Mesothelial cell of epicardium (in vitro differentiated cells): ENCODE results near the gene SMC3. TPM values are rescaled to one million over a fixed set of nuclear protein-coding genes. Genes with fewer than 3 reads are reported as not detected.

Source experiments
- DNase-seq, 2 experiments: peaks; one replicate each; pipeline ENCODE4 v3.0.0; 2021; ENCODE audit warnings: low spot score in 2 of 2; ENCODE audit not compliant: unreplicated experiment in 2 of 2
- H3K27ac Mint-ChIP-seq: 2 replicates; pipeline ENCODE4 v1.8.0; 2021; ENCODE audit warnings: mixed read lengths
- H3K27me3 Mint-ChIP-seq: 2 replicates; pipeline ENCODE4 v1.8.0; 2021; ENCODE audit warnings: low read depth, mixed read lengths
- H3K36me3 Mint-ChIP-seq: 2 replicates; pipeline ENCODE4 v1.8.0; 2021; ENCODE audit warnings: mixed read lengths
- H3K4me1 Mint-ChIP-seq: 2 replicates; pipeline ENCODE4 v1.8.0; 2021; ENCODE audit warnings: mixed read lengths
- H3K4me3 Mint-ChIP-seq: 2 replicates; pipeline ENCODE4 v1.8.0; 2021; ENCODE audit warnings: mild to moderate bottlenecking, moderate library complexity, mixed read lengths
- H3K9me3 Mint-ChIP-seq: 2 replicates; pipeline ENCODE4 v1.8.0; 2021; ENCODE audit warnings: mixed read lengths
- CTCF ChIP-seq: fragments of 200-600 bp; sonication (generic); IDR thresholded peaks from one replicate; pipeline ENCODE4 v1.5.0; 2021; ENCODE audit warnings: antibody characterized with exemption; ENCODE audit not compliant: unreplicated experiment
- total RNA-seq: library from RNA; stranded (reverse); gene quantifications from 3 replicates; pipeline ENCODE4 v1.2.1, GENCODE V29; 2021

The SMC3 gene
- total RNA-seq, 1 donor from 2014 or later, result 47.2 TPM

GRCh38 chr10:110631934-110632333 is 64.4 kb downstream of the SMC3 start:
- Mint-ChIP-seq H3K27ac (no peak overlapping the region), H3K4me1 (peaks cover 32% of the 10 kb centered on the region), H3K4me3 (no peak overlapping the region), H3K27me3 (no peaks in the 10 kb centered on the region), H3K36me3 (no peaks in the 10 kb centered on the region), H3K9me3 (peaks cover 6% of the 10 kb centered on the region)
- DNase-seq, result no peak
- TF ChIP-seq CTCF, result no peak

GRCh38 chr10:110632591-110633215 is 65.2 kb downstream of the SMC3 start:
- H3K27ac Mint-ChIP-seq, result no peak overlapping the region
- peaks cover 6% of the 10 kb centered on the region for H3K9me3 Mint-ChIP-seq
- no peak for DNase-seq
- no peaks in the 10 kb centered on the region for H3K27me3 Mint-ChIP-seq
- no peaks in the 10 kb centered on the region for H3K36me3 Mint-ChIP-seq
- no peak for TF ChIP-seq CTCF
- H3K4me1 Mint-ChIP-seq, result peaks cover 40% of the 10 kb centered on the region
- no peak overlapping the region for H3K4me3 Mint-ChIP-seq

- no peaks in the 10 kb centered on the region for H3K27me3 Mint-ChIP-seq
- H3K9me3 Mint-ChIP-seq, result no peaks in the 10 kb centered on the region
- no peaks in the 10 kb centered on the region for H3K36me3 Mint-ChIP-seq
- H3K27ac Mint-ChIP-seq, result peak overlapping the region; percentile 70
- H3K4me1 Mint-ChIP-seq, result peaks cover 39% of the 10 kb centered on the region
- DNase-seq, result no peak
- H3K4me3 Mint-ChIP-seq, result no peak overlapping the region
- TF ChIP-seq CTCF, result no peak
Observed at GRCh38 chr10:110634527-110635209, 67.2 kb downstream of the SMC3 start.

- no peak overlapping the region for H3K4me3 Mint-ChIP-seq
- no peaks in the 10 kb centered on the region for H3K36me3 Mint-ChIP-seq
- peak overlapping the region; percentile 12 for H3K27ac Mint-ChIP-seq
- DNase-seq, result no peak
- no peak for TF ChIP-seq CTCF
- H3K4me1 Mint-ChIP-seq, result peaks cover 45% of the 10 kb centered on the region
- no peaks in the 10 kb centered on the region for H3K9me3 Mint-ChIP-seq
- H3K27me3 Mint-ChIP-seq, result no peaks in the 10 kb centered on the region
Observed at GRCh38 chr10:110636572-110636931, 69.1 kb downstream of the SMC3 start.

GRCh38 chr10:110636932-110637557 is 69.5 kb downstream of the SMC3 start:
- peaks cover 50% of the 10 kb centered on the region for H3K4me1 Mint-ChIP-seq
- DNase-seq, result no peak
- peak overlapping the region; percentile 57 for H3K27ac Mint-ChIP-seq
- H3K9me3 Mint-ChIP-seq, result no peaks in the 10 kb centered on the region
- no peaks in the 10 kb centered on the region for H3K27me3 Mint-ChIP-seq
- no peak overlapping the region for H3K4me3 Mint-ChIP-seq
- H3K36me3 Mint-ChIP-seq, result no peaks in the 10 kb centered on the region
- no peak for TF ChIP-seq CTCF
